Breast epithelium (tissue), 3 donors: ENCODE results near the gene NEDD4.

Source experiments
- POLR2A ChIP-seq: fragments of 450-650 bp; IDR thresholded peaks from one replicate; pipeline ENCODE4 v1.6.1; 2016; ENCODE audit warnings: antibody characterized with exemption, mild to moderate bottlenecking, moderate library complexity
- TF ChIP-seq, protein P1 (sequence below), 3 donors: fragments of 450-650 bp; IDR thresholded peaks; one replicate each; pipeline ENCODE4 v1.5.1; 2016 to 2017; ENCODE audit warnings: antibody characterized with exemption in 3 of 3, mild to moderate bottlenecking in 3 of 3, moderate library complexity in 3 of 3

DNA sequence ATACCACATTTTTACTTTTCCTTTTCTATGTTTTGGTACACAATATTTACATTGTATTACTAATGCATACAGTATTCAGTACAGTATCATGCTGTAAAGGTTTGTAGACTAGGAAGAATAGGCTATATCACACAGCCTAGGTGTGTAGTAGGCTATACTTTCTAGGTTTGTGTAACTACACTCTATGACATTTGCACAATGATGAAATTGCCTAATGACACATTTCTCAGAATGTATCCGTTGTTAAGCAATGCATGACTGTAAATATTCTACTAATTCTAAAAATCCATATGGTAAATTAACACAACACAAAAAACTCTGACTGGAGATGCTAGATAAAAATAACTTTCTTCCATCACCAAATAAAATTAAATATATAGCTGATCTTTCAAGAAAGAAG lies 16.2 kb downstream of the NEDD4 start:
- TF ChIP-seq, protein P1, sequence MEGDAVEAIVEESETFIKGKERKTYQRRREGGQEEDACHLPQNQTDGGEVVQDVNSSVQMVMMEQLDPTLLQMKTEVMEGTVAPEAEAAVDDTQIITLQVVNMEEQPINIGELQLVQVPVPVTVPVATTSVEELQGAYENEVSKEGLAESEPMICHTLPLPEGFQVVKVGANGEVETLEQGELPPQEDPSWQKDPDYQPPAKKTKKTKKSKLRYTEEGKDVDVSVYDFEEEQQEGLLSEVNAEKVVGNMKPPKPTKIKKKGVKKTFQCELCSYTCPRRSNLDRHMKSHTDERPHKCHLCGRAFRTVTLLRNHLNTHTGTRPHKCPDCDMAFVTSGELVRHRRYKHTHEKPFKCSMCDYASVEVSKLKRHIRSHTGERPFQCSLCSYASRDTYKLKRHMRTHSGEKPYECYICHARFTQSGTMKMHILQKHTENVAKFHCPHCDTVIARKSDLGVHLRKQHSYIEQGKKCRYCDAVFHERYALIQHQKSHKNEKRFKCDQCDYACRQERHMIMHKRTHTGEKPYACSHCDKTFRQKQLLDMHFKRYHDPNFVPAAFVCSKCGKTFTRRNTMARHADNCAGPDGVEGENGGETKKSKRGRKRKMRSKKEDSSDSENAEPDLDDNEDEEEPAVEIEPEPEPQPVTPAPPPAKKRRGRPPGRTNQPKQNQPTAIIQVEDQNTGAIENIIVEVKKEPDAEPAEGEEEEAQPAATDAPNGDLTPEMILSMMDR (IDR thresholded peaks at IDR 0.05) = no peak
- no peak for TF ChIP-seq POLR2A
